NCI-H2029 (cell line): ENCODE results near the gene OAS1.
A peak's percentile ranks its signal among the peaks of the same experiment; 100 is the strongest.
"Not testable (repeated sequence)": the region's sequence is repeated elsewhere in the genome, so short reads cannot be mapped to it uniquely, and the experiment has no call there.

Experiments used
- DNase-seq: peaks from one replicate; lab custom pipeline; 2025; lab: John Stamatoyannopoulos, UW

Gene OAS1

GRCh38 chr12:112937741-112938719 is 31.3 kb downstream of the OAS1 start, which contains the start of gene OAS3:
Gene OAS3, plus strand, starts transcription at chr12:112938474. Its CDS starts 57 bp downstream, at chr12:112938531.
- peak; percentile 79 for DNase-seq

- DNase-seq, result no peak
Measured at GRCh38 chr12:112938751-112939150, 32.0 kb downstream of the OAS1 start.

- DNase-seq, result no peak
Measured at GRCh38 chr12:112939761-112940381, 33.1 kb downstream of the OAS1 start.

GRCh38 chr12:112941528-112942335 is 35.0 kb downstream of the OAS1 start:
- DNase-seq, result no peak

- no peak for DNase-seq
Measured at GRCh38 chr12:112942572-112942971, 35.8 kb downstream of the OAS1 start.

- DNase-seq, result no peak
Measured at GRCh38 chr12:112944024-112944690, 37.4 kb downstream of the OAS1 start.

- no peak for DNase-seq
Measured at GRCh38 chr12:112945515-112945914, 38.8 kb downstream of the OAS1 start.

- no peak for DNase-seq
Measured at GRCh38 chr12:112946236-112947000, 39.7 kb downstream of the OAS1 start.

- no peak for DNase-seq
Measured at GRCh38 chr12:112947314-112947713, 40.6 kb downstream of the OAS1 start.

- no peak for DNase-seq
Measured at GRCh38 chr12:112947761-112948160, 41.0 kb downstream of the OAS1 start.

GRCh38 chr12:112948806-112949205 is 42.0 kb downstream of the OAS1 start:
- DNase-seq, result no peak

GRCh38 chr12:112950701-112951100 is 43.9 kb downstream of the OAS1 start:
- DNase-seq, result no peak

GRCh38 chr12:112957125-112957524 is 50.4 kb downstream of the OAS1 start:
- not testable (repeated sequence) for DNase-seq

GRCh38 chr12:112961074-112961473 is 54.3 kb downstream of the OAS1 start:
- DNase-seq, result no peak

- DNase-seq, result no peak
Measured at GRCh38 chr12:112961536-112961935, 54.8 kb downstream of the OAS1 start.

GRCh38 chr12:112962561-112962960 is 55.8 kb downstream of the OAS1 start:
- DNase-seq, result no peak

- DNase-seq, result no peak
Measured at GRCh38 chr12:112963227-112963861, 56.6 kb downstream of the OAS1 start.

GRCh38 chr12:112964067-112964670 is 57.4 kb downstream of the OAS1 start:
- DNase-seq, result no peak

GRCh38 chr12:112964915-112965314 is 58.2 kb downstream of the OAS1 start:
- DNase-seq, result no peak

GRCh38 chr12:112965643-112966042 is 58.9 kb downstream of the OAS1 start:
- no peak for DNase-seq
